H9 (cell line): ENCODE results near the gene NOL9. TPM values are rescaled to one million over a fixed set of nuclear protein-coding genes. Genes with fewer than 3 reads are reported as not detected.

ENCODE experiments used
- DNase-seq: peaks from one replicate; pipeline ENCODE4 v3.0.0-alpha.2; 2017
- H2AFZ ChIP-seq: one replicate; pipeline ENCODE4 v1.6.1; 2013; ENCODE audit warnings: mild to moderate bottlenecking, low read length, control low read depth, moderate library complexity
- H2AK5ac ChIP-seq: 2 replicates; pipeline ENCODE4 v1.6.1; 2013; ENCODE audit warnings: low read length, control low read depth, mixed read lengths; ENCODE audit not compliant: insufficient read length
- H2BK120ac ChIP-seq: one replicate; pipeline ENCODE4 v1.6.1; 2013; ENCODE audit warnings: low read depth, mild to moderate bottlenecking, low read length, control low read depth, inconsistent platforms; ENCODE audit not compliant: poor library complexity, severe bottlenecking
- H2BK12ac ChIP-seq: 2 replicates; pipeline ENCODE4 v1.6.1; 2013; ENCODE audit warnings: low read length, control low read depth, mixed read lengths, low read depth; ENCODE audit not compliant: insufficient read length
- H2BK15ac ChIP-seq: 2 replicates; pipeline ENCODE4 v1.6.1; 2013; ENCODE audit warnings: low read depth, low read length, control low read depth
- H2BK20ac ChIP-seq: one replicate; pipeline ENCODE4 v1.6.1; 2013; ENCODE audit warnings: low read depth, mild to moderate bottlenecking, low read length, control low read depth, inconsistent platforms; ENCODE audit not compliant: poor library complexity, severe bottlenecking
- H2BK5ac ChIP-seq: 2 replicates; pipeline ENCODE4 v1.6.1; 2013; ENCODE audit warnings: low read length, control low read depth, mixed read lengths; ENCODE audit not compliant: insufficient read length
- H3K14ac ChIP-seq: 2 replicates; pipeline ENCODE4 v1.6.1; 2013; ENCODE audit warnings: low read length, control low read depth; ENCODE audit not compliant: insufficient read depth
- H3K18ac ChIP-seq: 2 replicates; pipeline ENCODE4 v1.6.1; 2013; ENCODE audit warnings: low read depth, mild to moderate bottlenecking, mixed read lengths, low read length, control low read depth; ENCODE audit not compliant: insufficient read length
- H3K23ac ChIP-seq: 2 replicates; pipeline ENCODE4 v1.6.1; 2013; ENCODE audit warnings: low read length, control low read depth, mixed read lengths, low read depth; ENCODE audit not compliant: insufficient read length
- H3K23me2 ChIP-seq: 2 replicates; pipeline ENCODE4 v1.6.1; 2013; ENCODE audit warnings: low read depth, mild to moderate bottlenecking, mixed read lengths, low read length, control low read depth; ENCODE audit not compliant: insufficient read length, poor library complexity, severe bottlenecking
- H3K27ac ChIP-seq: 2 replicates; pipeline ENCODE4 v1.5.1; 2013; ENCODE audit warnings: low read length, control low read depth, mixed read lengths, low read depth; ENCODE audit not compliant: insufficient read length
- H3K27me3 ChIP-seq: 2 replicates; pipeline ENCODE4 v1.6.1; 2013; ENCODE audit warnings: low read length, control low read depth, inconsistent platforms; ENCODE audit not compliant: insufficient read depth
- H3K4ac ChIP-seq: 2 replicates; pipeline ENCODE4 v1.6.1; 2013; ENCODE audit warnings: low read depth, mild to moderate bottlenecking, control low read depth, inconsistent platforms, low read length, moderate library complexity
- H3K4me1 ChIP-seq: 2 replicates; pipeline ENCODE4 v1.6.1; 2013; ENCODE audit warnings: low read length, control low read depth, inconsistent platforms; ENCODE audit not compliant: insufficient read depth
- H3K4me2 ChIP-seq: 2 replicates; pipeline ENCODE4 v1.6.1; 2013; ENCODE audit warnings: low read length, control low read depth, mixed read lengths; ENCODE audit not compliant: insufficient read length, insufficient read depth
- H3K56ac ChIP-seq: 2 replicates; pipeline ENCODE4 v1.6.1; 2013; ENCODE audit warnings: low read depth, mild to moderate bottlenecking, mixed read lengths, low read length, control low read depth; ENCODE audit not compliant: insufficient read length
- H3K79me1 ChIP-seq: 2 replicates; pipeline ENCODE4 v1.6.1; 2013; ENCODE audit warnings: low read depth, mild to moderate bottlenecking, moderate library complexity, low read length, control low read depth, inconsistent platforms; ENCODE audit not compliant: insufficient read depth, poor library complexity, severe bottlenecking
- H3K79me2 ChIP-seq: 2 replicates; pipeline ENCODE4 v1.6.1; 2013; ENCODE audit warnings: low read length, control low read depth, inconsistent platforms; ENCODE audit not compliant: insufficient read depth
- H3K9ac ChIP-seq: 2 replicates; pipeline ENCODE4 v1.6.1; 2013; ENCODE audit warnings: low read length, control low read depth, mixed read lengths; ENCODE audit not compliant: insufficient read length; ENCODE audit errors: extremely low read depth
- H3K9me3 ChIP-seq: one replicate; pipeline ENCODE4 v1.6.1; 2013; ENCODE audit warnings: low read depth, low read length, inconsistent platforms; ENCODE audit not compliant: control insufficient read depth
- H3T11ph ChIP-seq: one replicate; pipeline ENCODE4 v1.6.1; 2013; ENCODE audit warnings: mild to moderate bottlenecking, low read length, control low read depth, inconsistent platforms
- H4K20me1 ChIP-seq: one replicate; pipeline ENCODE4 v1.6.1; 2013; ENCODE audit not compliant: control insufficient read depth, insufficient read length, insufficient read depth
- H4K5ac ChIP-seq: 2 replicates; pipeline ENCODE4 v1.6.1; 2013; ENCODE audit warnings: low read depth, mild to moderate bottlenecking, mixed read lengths, low read length, control low read depth; ENCODE audit not compliant: insufficient read length
- H4K8ac ChIP-seq: replicated peaks from 2 replicates; pipeline ENCODE4 v1.6.1; 2013; ENCODE audit warnings: low read length, control low read depth, mixed read lengths, low read depth; ENCODE audit not compliant: insufficient read length
- H4K91ac ChIP-seq: 2 replicates; pipeline ENCODE4 v1.6.1; 2013; ENCODE audit warnings: low read depth, mild to moderate bottlenecking, moderate library complexity, mixed read lengths, low read length, control low read depth; ENCODE audit not compliant: insufficient read length
- H3K27ac Mint-ChIP-seq, 3 experiments: 2 replicates in 2 of 3; 3 replicates in 1 of 3; pipeline ENCODE4 v1.8.0; 2020 to 2021; ENCODE audit warnings: mixed read lengths in 3 of 3, mild to moderate bottlenecking in 1 of 3, moderate library complexity in 1 of 3
- H3K27me3 Mint-ChIP-seq: 2 replicates; pipeline ENCODE4 v1.8.0; 2021; ENCODE audit warnings: low read depth, mild to moderate bottlenecking, moderate library complexity, mixed read lengths
- H3K36me3 Mint-ChIP-seq, 3 experiments: 2 replicates in 2 of 3; 3 replicates in 1 of 3; pipeline ENCODE4 v1.8.0; 2020 to 2021; ENCODE audit warnings: low read depth in 3 of 3, mixed read lengths in 3 of 3; ENCODE audit not compliant: insufficient read depth in 1 of 3
- H3K4me1 Mint-ChIP-seq, 2 experiments: 2 replicates each; pipeline ENCODE4 v1.8.0; 2020; ENCODE audit warnings: mixed read lengths in 2 of 2
- H3K4me3 Mint-ChIP-seq, 2 experiments: 2 replicates in 1 of 2; 3 replicates in 1 of 2; pipeline ENCODE4 v1.8.0; 2020 to 2021; ENCODE audit warnings: mild to moderate bottlenecking in 2 of 2, mixed read lengths in 2 of 2, moderate library complexity in 1 of 2
- H3K9me3 Mint-ChIP-seq, 2 experiments: 2 replicates in 1 of 2; 3 replicates in 1 of 2; pipeline ENCODE4 v1.8.0; 2020; ENCODE audit warnings: mild to moderate bottlenecking in 2 of 2, mixed read lengths in 2 of 2, moderate library complexity in 1 of 2
- CTCF ChIP-seq: fragments of 200-600 bp; sonication (generic); conservative IDR thresholded peaks from 3 replicates; pipeline ENCODE4 v1.8.0; 2021; ENCODE audit warnings: antibody characterized with exemption, mild to moderate bottlenecking
- WGBS: extraction: QIAGEN DNeasy Blood & Tissue Kit; methylation state at CpG from one replicate; pipeline ENCODE4 v1.1.7; 2013; ENCODE audit warnings: missing lambda C conversion rate, low lambda C conversion rate, mixed read lengths; ENCODE audit not compliant: insufficient read length; ENCODE audit errors: extremely low coverage; 5-methylcytosine and 5-hydroxymethylcytosine counted together
- total RNA-seq: library from RNA; stranded (reverse); gene quantifications from 2 replicates; pipeline ENCODE4 v1.2.1, GENCODE V29; 2021

Gene NOL9
- total RNA-seq, 1 experiment from 2014 or later: 50.4 TPM

GRCh38 chr1:6569033-6569432 is 14.7 kb upstream of the NOL9 start:
- 0 out of 2 replicates have a peak, but pooled peaks cover 2% of the 10 kb centered on the region for H3K27me3 ChIP-seq
- no peak overlapping the region for H3K23ac ChIP-seq
- H2BK120ac ChIP-seq: no peak overlapping the region
- peaks cover 4% of the 10 kb centered on the region in 2 experiments; a peak in 2 of 5 replicates for H3K9me3 Mint-ChIP-seq
- no peak overlapping the region for H4K5ac ChIP-seq
- no peak overlapping the region for H2BK5ac ChIP-seq
- no peak overlapping the region for H3K4me2 ChIP-seq
- H3K79me2 ChIP-seq: no peaks in the 10 kb centered on the region
- no peaks in the 10 kb centered on the region for H3K9me3 ChIP-seq
- H3K14ac ChIP-seq: no peak overlapping the region
- no peak overlapping the region for H2AFZ ChIP-seq
- no peak overlapping the region for H2AK5ac ChIP-seq
- no peak overlapping the region for H2BK15ac ChIP-seq
- peaks cover 6% of the 10 kb centered on the region in 2 experiments for H3K4me1 Mint-ChIP-seq
- H3K27ac Mint-ChIP-seq: no peak overlapping the region
- H3K79me1 ChIP-seq: no peaks in the 10 kb centered on the region
- no peak overlapping the region for H3K4me3 Mint-ChIP-seq
- H3K27me3 Mint-ChIP-seq: peaks cover 48% of the 10 kb centered on the region
- no peak overlapping the region for H3K9ac ChIP-seq
- DNase-seq: no peak
- no peak overlapping the region for H3K27ac ChIP-seq
- H2BK20ac ChIP-seq: no peak overlapping the region
- no peaks in the 10 kb centered on the region; the same call in 1 of the 2 replicates for H3K4me1 ChIP-seq
- H2BK12ac ChIP-seq: no peak overlapping the region
- no peaks in the 10 kb centered on the region for H3K23me2 ChIP-seq
- no peak overlapping the region for H3K18ac ChIP-seq
- 100% methylated on average over 5 of the region's 11 CpGs for WGBS
- H4K8ac ChIP-seq: no peak overlapping the region
- H3K56ac ChIP-seq: no peak overlapping the region
- H3K4ac ChIP-seq: no peak overlapping the region
- TF ChIP-seq CTCF: no peak
- H3K36me3 Mint-ChIP-seq: no peaks in the 10 kb centered on the region
- no peak overlapping the region for H4K91ac ChIP-seq
- no peaks in the 10 kb centered on the region for H4K20me1 ChIP-seq
- no peak overlapping the region for H3T11ph ChIP-seq
